G401.6 (cell line): ENCODE data around the gene TP73.

Experiments used
- FAIRE-seq: peaks from 2 replicates; lab custom pipeline; 2012; peaks lifted over from hg19 to GRCh38; lab: Jason Lieb, UNC

The TP73 gene

DNA sequence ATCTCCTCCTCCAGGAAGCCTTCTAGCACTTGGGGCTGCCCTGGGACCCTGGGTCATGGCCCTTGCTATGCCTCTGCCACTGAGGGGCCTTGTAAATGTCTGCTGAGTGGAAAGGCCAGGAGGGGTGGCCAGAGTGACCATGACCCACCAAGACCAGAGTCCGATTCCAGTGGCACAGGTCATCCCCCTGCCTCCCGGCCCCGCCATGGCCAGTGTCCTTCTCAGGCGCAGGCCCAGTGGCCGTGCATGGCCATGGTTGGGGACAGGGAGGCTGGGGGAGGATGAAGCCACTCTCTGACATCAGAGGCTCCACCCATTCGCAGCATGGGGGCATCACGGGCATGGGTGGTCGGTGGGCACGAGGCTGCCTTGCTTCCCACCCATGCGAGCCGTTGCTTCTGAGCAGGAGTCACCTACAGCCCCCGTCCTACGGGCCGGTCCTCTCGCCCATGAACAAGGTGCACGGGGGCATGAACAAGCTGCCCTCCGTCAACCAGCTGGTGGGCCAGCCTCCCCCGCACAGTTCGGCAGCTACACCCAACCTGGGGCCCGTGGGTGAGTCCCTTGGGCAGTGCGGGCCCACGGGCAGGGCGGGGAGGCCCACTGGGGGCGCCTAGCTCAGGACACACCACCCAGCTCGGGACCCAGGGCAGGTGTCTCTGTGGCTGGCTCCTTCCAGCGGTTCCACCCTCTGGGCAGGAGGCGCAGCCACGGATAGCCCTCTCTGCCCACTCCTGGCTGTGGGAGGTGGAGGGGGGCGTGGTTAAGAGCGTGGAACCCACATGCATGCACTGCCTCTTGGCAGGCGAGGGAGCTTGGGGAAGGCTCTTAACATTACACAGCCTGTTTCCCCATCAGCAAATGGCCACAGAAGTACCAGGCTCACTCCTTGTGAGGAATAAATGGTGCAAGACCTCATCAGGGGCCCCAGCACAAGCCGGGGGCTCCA lies 77.6 kb downstream of the TP73 start:
- FAIRE-seq = no peak

DNA sequence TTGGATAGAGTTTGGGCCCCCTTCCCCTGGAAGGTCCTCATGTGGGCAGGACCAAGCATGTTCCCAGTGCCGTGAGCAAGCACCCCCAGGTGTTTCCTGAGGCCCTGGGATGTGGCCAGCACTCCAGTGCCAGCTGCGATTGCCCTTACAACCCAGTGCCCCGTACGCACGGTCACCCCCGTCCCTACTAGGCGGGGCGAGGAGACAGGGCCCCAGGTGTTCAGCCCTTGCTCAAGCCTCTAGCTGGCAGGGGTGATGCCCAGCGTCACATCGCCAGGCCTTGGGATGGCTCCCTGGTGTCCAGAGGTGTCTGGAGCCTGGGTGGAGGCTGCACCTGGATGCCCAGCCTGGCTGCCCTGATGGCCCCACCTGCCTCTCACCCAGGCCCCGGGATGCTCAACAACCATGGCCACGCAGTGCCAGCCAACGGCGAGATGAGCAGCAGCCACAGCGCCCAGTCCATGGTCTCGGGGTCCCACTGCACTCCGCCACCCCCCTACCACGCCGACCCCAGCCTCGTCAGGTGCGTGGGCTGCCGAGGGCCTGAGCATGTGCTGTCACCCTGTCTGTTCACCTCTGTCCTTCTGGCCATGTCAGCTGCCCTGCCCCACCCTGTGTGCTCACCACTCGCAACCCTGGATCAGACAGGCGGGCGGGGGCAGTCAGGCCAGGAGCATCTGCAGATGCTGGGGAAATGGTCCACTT lies 78.4 kb downstream of the TP73 start:
- no peak for FAIRE-seq

DNA sequence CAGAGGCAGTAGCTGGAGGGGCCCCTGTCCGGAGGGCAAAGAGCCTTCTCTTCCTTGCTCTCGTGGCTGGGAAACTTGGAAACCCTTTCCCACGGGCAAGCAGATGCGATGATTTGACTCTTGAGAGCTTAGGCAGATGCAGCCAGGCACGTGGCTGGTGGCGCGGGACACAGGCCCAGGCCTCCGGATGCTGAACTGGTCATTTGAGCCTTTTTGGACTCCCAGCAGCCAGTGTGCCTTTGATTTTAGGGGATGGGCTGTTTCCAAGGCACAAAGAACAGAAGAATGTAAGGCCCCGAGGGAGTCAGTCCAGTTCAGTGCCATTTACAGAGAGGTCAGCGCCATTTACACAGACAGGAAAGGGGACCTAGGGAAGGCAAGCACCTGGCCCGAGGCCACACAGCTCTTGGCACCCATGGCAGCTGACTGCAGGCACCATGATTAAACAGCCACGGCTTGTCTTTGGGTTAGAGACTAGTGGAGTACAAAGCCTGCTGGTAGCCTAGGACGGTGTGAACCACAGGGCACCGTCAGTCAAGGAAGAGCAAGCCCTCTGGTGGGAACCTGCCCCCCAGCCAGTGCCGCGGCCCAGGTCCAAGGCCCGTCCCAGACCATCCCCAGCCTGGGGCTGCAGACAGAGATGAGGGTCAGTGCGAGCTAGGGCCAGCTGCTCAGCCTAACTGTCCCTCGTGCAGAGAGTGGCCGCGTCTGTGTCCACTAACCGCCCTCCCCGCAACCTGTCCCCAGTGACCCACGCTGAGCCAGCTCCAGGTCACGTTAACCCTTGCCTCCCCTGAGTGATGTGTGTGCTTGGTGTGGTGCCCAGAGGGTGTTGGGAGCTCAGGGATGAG lies 79.5 kb downstream of the TP73 start:
- FAIRE-seq = no peak

DNA sequence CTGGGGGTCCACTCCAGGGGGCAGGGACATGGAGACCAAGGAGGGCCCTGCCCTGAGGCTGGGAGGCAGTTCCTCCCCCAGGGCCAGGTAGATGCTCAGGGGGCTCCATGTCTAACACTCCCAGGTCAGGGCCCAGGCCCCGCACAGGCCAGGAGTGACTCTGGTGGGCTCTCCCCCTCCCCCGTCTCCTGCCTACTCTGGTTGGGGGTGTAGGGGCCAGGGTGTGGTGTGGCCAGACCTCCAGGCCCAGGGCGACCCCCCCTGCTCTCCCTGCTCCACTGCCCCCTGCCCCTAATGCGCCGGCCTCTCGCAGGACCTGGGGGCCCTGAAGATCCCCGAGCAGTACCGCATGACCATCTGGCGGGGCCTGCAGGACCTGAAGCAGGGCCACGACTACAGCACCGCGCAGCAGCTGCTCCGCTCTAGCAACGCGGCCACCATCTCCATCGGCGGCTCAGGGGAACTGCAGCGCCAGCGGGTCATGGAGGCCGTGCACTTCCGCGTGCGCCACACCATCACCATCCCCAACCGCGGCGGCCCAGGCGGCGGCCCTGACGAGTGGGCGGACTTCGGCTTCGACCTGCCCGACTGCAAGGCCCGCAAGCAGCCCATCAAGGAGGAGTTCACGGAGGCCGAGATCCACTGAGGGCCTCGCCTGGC lies 80.2 kb downstream of the TP73 start:
- FAIRE-seq = no peak

DNA sequence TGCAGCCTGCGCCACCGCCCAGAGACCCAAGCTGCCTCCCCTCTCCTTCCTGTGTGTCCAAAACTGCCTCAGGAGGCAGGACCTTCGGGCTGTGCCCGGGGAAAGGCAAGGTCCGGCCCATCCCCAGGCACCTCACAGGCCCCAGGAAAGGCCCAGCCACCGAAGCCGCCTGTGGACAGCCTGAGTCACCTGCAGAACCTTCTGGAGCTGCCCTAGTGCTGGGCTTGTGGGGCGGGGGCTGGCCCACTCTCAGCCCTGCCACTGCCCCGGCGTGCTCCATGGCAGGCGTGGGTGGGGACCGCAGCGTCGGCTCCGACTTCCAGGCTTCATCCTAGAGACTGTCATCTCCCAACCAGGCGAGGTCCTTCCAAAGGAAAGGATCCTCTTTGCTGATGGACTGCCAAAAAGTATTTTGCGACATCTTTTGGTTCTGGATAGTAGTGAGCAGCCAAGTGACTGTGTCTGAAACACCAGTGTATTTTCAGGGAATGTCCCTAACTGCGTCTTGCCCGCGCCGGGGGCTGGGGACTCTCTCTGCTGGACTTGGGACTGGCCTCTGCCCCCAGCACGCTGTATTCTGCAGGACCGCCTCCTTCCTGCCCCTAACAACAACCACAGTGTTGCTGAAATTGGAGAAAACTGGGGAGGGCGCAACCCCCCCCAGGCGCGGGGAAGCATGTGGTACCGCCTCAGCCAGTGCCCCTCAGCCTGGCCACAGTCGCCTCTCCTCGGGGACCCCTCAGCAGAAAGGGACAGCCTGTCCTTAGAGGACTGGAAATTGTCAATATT lies 81.0 kb downstream of the TP73 start:
- FAIRE-seq = no peak

DNA sequence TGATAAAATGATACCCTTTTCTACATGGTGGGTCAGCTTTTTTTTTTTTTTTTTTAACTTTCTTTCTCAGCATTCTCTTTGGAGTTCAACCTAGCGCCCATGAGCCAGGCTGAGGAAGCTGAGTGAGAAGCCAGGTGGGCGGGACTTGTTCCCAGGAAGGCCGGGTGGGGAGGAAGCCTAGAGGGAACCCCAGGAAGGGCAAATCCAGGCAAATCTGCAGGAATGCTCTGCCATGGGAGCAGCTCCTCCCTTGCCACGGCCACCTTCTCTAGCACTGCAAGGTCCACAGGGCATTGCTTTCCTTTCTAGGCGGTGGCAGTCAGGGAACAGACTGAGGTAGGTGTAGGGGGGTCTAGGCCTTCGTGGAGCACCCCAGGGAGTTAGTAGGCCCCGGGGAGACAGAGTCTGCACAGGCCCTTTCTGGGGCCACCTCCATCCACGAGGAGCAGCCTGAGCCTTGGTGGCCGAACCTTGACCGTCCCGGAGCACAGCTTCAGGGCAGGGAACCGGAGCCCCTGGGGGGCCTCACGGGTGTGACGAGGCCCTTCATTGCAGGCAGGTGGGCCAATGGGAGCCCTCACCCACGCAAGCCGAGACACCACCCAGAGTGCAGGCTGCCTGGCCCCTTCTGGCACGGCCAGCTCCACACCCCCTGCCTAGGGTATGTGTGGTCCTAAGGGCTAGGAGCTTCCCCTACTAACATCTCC lies 81.7 kb downstream of the TP73 start:
- no peak for FAIRE-seq

DNA sequence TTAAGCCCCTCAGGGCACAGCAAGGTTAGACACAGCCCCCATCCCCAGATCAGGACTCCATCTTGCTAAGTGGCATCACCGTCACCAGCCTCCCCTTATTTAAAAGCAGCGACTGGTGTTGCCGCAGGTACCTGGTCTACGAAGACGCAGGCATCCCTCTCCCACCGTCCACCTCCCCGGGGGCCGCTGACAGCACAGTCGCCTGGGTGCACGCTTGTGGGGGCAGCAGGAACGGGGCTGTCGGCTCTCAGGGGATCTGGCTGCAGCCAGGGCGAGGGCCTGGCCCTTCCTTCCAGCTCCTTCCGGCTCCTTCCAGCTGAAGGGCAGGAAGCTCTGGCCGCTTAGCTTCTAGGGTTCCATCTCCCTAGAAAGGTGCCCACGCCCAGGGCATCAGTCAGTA lies 82.3 kb downstream of the TP73 start:
- no peak for FAIRE-seq

DNA sequence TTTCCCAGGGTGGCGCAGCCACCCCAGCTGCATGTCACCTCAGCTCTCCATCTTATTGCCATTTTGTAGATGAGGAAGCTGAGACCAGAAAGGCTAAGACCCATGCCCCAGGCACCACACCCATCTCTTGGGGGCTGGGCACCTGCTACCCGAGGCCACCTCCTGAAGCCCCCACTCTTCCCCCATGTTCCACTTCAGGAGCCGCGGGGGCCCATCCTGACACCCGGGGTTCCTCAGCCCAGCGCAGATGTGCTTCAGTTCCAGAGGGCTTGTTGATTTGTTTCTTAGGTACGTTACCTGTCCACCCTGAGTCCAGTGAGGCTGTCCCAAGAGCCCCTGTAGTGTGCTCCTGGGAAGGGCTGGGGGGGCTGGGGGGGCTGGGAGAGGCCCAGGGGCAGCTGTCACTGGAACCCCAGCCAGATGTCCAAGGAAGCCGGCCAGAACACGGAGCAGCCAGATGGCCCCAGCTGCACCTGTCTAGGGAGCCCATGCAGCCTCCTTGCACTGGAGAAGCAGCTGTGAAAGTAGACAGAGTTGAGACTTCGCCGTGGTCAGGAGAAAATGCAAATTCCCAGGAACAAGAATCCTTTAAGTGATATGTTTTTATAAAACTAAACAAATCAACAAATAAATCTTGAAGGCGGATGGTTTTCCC lies 82.8 kb downstream of the TP73 start:
- FAIRE-seq = no peak

DNA sequence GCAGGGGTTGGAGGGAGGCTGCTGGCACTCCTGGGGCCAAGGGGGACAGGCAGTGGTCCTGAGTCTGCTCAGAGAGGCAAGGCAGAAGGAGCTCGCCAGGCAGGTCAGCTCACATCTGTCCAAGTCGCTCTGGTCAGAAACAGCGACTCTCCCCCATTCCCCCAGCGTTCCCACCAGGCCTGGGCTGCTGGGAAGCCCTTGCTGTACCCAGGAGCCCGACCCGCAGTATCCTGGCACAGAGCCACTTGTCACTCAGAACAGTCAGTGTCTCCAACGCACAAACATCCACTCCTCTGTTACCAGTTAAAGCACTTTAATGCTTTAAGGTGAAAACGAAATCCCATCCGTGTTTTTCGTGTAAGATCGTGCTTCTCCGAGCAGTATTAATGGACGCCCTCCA lies 83.4 kb downstream of the TP73 start:
- FAIRE-seq = no peak

DNA sequence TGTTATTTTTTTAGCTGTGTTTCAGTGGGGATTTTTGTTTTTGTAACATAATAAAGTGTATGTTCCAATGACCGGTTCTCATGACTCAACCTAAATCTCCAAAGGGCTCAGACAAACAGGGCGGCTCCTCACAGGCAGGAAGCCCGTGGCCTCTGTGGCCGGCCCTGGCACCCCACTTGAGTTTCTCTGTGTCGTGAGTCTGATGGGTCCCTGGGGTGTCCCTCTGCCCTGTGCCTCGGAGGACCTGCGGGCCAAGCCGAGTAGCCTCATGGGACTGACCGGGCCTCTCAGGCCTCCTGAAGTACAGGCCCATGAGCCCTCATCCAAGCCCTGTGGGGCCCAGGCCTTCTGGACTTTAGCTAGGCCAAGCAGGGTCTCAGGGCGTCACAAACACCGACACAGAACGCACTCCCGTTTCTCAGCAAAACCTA lies 83.8 kb downstream of the TP73 start:
- no peak for FAIRE-seq

DNA sequence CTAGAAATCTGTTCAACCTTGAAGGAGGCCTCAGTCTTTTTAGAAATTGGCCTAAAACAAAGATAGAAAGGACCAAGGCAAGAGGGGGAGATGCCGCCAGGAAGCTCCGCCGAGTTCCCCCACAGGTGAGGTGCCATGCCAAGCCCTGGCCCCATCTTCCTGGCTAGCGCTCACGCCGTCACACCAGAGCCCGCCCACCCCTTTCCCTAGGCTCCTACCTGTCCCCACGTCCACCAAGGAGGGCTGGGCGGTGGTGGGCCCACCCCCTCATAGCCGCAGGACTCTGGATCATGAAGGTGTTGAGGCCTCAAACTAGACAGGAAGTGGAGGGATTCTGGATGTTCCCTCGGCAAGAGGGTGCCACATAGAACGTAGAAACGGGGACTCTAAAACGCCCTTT lies 84.4 kb downstream of the TP73 start:
- no peak for FAIRE-seq

DNA sequence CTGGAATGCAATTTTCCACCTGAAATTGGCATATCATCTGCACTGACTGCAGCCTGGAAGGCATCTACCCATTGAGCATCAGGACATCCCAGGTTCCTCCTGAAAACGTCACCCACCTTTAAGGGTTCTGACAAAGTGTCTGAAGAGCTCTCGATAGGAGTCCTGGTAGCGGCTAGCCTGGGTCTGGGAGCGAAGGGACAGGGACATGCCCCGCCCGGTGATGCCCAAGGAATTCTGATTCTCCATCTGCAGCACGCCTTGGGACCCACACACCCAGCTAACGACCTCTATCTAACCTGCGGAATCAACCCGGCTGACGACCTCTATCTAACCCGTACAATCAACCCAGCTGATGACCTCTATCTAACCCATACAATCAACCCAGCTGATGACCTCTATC lies 86.6 kb downstream of the TP73 start:
- no peak for FAIRE-seq

DNA sequence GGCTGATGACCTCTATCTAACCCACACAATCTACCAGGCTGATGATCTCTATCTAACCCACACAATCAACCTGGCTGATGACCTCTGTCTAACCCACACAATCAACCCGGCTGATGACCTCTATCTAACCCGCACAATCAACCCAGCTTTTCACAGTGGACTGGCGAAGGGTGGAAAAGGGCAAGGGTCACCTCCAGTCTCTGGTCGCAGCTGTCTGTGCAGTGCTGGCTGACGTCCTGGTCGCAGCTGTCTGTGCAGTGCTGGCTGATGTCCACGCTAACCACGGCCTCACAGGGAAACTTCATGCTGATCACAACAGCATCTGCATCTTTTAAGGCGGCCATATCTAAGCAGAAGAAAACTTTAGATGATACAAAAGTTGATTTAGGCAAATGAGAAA lies 87.7 kb downstream of the TP73 start:
- FAIRE-seq = no peak

DNA sequence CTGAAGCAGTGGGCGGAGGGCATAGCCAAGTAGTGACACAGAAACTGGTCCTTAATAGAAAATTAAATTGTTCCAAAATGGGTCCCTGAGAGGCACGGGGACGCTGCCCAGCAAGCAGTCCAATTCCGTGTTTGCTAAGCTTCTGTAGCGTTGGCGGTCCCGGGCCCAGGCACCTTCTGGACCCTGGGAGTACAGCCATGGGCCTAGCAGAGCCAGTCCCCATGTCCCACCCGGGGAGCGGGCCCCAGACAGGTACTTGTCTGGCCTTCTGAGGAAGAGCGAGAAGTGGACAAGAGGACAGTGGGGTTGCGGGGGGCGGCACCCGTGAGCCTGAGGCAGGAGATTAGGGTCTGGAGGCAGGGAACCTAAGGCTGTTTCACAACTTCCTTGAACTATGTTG lies 88.4 kb downstream of the TP73 start:
- FAIRE-seq = no peak

DNA sequence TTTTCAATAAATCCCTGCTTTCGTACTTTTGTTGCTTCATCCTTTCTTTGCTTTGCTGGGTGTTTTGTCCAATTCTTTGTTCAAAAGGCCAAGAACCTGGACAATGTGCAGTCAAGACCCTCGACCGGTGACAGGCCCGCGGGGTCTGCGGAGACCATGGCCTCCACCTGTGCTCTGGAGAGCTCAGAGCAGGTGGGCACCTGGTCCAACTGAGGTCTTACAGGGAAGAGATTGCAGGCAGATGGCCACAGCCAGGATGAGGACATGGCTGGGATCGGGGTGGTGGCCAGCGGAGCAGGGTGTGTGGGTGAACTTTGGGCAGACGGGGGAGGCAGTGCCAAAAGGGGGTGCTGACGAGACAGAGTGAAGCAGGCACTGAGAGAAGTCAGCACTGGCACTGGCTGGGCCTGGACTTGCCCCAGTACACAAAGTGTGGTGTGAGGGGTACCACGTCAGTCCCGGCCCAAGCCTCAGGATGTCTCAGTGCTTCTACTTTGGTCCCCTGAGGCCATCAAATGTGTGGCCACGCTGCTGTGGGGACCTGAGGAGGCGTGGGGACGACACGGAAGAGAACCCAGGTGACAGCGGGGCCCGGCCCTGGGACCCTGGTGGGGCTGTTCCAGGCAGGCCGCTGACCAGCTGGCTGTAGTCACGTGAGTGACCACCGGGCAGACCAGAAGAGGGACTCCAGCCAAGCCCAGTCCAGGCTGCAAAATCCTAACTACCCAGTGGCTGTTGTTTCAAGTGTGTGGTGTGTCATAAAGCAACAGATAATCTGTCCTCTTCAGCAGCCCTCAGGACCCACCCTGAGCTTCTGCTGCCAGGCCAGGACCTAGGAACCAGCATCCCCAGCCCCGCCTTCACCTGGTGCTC lies 89.5 kb downstream of the TP73 start:
- FAIRE-seq = no peak

DNA sequence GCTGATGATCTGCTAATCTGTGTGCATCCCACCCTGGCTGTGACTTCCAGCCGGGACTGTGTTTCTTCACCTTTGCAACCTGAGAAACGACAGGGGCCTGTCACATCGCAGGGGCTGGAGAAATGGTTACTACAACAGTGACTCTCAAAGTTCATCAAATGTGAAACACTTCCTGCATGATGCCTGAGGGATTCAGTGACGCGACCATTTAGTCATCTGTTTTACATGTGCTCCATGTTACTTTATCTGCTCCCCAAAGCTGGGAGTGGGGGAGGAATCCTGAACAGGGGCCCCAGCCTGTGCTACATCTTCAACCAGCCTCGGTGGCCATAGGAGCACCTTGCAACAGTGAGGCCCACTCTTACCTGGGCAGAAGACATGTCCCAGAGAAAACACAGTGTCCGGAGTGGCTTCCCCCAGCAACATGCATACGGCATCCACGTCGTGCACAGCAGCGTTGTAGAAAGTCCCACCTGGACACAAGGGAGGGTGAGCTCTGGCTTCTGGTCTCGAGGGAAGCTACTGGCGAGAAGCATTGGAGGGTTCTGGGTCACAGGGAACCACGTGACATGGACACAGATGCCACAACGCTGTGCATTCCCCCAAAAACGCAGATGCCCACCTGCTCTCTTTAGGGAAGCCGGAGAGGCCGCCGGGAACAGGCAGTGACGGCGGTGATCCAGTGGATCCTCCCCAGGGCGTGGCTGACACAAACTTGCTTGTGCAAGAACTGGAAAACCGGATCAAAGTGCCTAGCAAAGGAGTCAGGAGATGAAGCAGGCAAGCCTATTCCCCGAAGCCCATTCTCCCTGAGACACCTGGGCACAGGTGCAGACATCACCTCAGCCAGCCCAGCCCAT lies 90.4 kb downstream of the TP73 start:
- FAIRE-seq = no peak

DNA sequence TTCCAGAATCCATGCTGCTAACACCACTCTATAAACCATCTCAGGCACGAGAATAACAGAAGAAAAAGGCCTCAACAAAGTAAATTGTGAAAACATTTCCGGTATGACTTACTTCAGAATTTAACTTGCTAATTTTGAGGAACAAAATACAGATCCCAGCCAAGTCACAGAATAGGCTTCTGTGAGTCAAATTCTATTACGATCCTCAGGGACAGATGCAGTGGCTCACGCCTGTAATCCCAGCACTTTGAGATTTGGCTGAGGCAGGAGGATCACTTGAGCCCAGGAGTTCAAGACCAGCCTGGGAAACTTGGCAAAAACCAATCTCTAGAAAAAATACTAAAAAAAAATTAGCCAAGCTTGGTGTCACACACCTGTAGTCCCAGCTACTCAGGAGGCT lies 91.1 kb downstream of the TP73 start:
- FAIRE-seq = no peak

DNA sequence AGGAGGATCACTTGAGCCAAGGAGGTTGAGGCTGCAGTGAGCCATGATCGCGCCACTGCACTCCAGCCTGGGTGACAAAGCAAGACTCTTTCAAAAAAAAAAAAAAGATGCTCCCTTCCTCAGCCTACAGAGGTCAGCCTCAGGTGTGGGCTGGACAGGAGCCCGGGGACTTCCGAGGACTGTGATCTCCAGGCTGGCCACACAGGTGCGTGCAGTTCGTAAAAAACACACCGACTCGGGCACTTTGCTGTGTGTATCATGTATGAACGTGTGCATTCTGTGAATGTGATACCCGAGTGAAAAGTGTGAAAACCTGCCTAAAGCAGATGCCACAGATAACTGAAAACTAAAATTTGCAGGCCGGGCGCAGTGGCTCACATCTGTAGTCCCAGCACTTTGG lies 91.5 kb downstream of the TP73 start:
- no peak for FAIRE-seq
